ENCODE data around the gene NUSAP1. TPM values are rescaled to one million over a fixed set of nuclear protein-coding genes. Genes with fewer than 3 reads are reported as not detected.
A peak's percentile ranks its signal among the peaks of the same experiment; 100 is the strongest.

The NUSAP1 gene
- total and polyA plus RNA-seq, 10 of the 15 experiments (the other 5 are each of a cell fraction or from before 2014, with no cell fraction given), result 158 to 315 (median 229) TPM

DNA sequence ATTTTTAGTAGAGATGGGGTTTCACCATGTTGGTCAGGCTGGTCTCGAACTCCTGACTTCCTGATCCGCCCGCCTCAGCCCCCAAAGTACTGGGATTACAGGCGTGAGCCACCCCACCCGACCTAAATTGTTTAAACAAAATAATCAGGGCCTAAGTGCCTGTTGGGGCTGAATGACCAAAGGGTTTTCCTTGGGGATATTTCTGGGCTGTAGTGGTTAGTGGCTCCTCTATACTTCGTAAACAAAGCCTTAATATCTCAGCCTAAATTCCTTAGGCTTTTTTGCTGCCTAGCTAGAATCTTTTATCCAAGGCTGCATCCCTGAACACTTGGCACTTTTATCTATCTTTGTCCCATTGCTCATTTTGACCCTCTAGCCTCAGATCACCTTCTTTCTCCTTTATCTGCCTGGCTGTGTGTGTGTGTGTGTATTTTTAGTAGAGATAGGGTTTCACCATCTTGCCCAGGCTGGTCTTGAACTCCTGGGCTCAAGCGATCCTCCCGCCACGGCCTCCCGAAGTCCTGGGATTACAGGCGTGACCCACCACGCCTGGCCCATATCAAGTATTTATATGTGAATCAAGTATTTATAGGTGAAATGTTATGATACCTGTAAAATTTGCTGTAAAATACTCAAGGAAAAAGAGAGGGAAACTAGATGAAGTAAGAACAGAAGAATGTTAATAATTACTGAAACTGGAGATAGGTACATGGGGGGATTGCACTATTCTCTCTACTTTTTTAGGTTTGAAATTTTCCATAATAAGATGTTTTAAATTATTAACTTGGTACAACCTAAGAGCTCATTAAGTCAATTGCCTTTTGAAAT, 1.8 kb downstream of the NUSAP1 start:
- Histone ChIP-seq H3K9ac (ENCODE audit: control insufficient read depth, insufficient read depth, low read length) (peak overlapping the region; percentile 98), H3K27me3 (replicated peaks in 1 of 2; ENCODE audit: control insufficient read depth in 2 of 2, insufficient read depth in 2 of 2, low read length in 1 of 2) (no peaks in the 10 kb centered on the region), H3K79me2 (ENCODE audit: control insufficient read depth, insufficient read depth, low read length) (peaks cover 77% of the 10 kb centered on the region), H4K20me1 (ENCODE audit: control insufficient read depth, insufficient read depth) (no peaks in the 10 kb centered on the region), H3K4me3 (peak overlapping the region; percentile 91), H3K4me1 (ENCODE audit: control insufficient read depth, insufficient read depth, low read length) (peaks cover 4% of the 10 kb centered on the region; the same call in 1 of the 2 replicates), H3K4me2 (ENCODE audit: control insufficient read depth, insufficient read depth) (peak overlapping the region; percentile 80), H2AFZ (ENCODE audit: control insufficient read depth, low read depth, low read length) (peak overlapping the region; percentile 64), H3K36me3 (ENCODE audit: control insufficient read depth in 2 of 2, insufficient read depth in 2 of 2, low read length in 1 of 2) (peaks cover 0 to 3% of the 10 kb centered on the region in 2 experiments), H3K27ac (ENCODE audit: control insufficient read depth, insufficient read depth) (peak overlapping the region; percentile 99), H3K9me3 (replicated peaks; ENCODE audit: control insufficient read depth, insufficient read depth, low read length) (no peaks in the 10 kb centered on the region)
- in situ Hi-C loops (cut with MboI), result no loop called here
- ATAC-seq (no peak), DNase-seq (ENCODE audit: low read depth, low spot score) (no peak), FAIRE-seq (no peak)
- ChIA-PET RAD21 (ENCODE audit: unreplicated experiment) (interaction anchor here (0.6 to 1.1 kb wide), 2 partner anchors 103 to 641 kb away, joined by 3 read pairs; no protein-coding TSS in a partner anchor), SMC1A (ENCODE audit: uncharacterized antibody, unreplicated experiment) (interaction anchor here (0.5 to 0.6 kb wide), 2 partner anchors 18 to 231 kb away, joined by 3 read pairs; no protein-coding TSS in a partner anchor), POLR2A (interaction anchor here (0.5 to 2.3 kb wide), 5 partner anchors 15 to 745 kb away, joined by 3 to 8 read pairs (median 5); partner anchors contain the start of gene RPAP1), CTCF (interaction anchor here (1.5 to 2.9 kb wide), 2 partner anchors 16 to 103 kb away, joined by 3 to 8 read pairs; partner anchors contain the start of genes CHP1 and EXD1)
- BruUV-seq (replicated peaks), result no TSS peak
- whole genome bisulfite sequencing (ENCODE audit: insufficient coverage, insufficient replicate concordance, low lambda C conversion rate, missing lambda C conversion rate), result 0% methylated on average over 12 of the region's 12 CpGs
- intact Hi-C loops (cut with micrococcal nuclease; ENCODE audit: unreplicated experiment), result loop anchor here (5.0 kb wide), 1 partner anchor 638 kb away; the partner anchor contains the start of gene EHD4
- TF ChIP-seq SMAD5 (IDR thresholded peaks at IDR 0.05; ENCODE audit: low read depth), result no peak
- TF ChIP-seq, protein P1, sequence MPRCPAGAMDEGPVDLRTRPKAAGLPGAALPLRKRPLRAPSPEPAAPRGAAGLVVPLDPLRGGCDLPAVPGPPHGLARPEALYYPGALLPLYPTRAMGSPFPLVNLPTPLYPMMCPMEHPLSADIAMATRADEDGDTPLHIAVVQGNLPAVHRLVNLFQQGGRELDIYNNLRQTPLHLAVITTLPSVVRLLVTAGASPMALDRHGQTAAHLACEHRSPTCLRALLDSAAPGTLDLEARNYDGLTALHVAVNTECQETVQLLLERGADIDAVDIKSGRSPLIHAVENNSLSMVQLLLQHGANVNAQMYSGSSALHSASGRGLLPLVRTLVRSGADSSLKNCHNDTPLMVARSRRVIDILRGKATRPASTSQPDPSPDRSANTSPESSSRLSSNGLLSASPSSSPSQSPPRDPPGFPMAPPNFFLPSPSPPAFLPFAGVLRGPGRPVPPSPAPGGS (IDR thresholded peaks at IDR 0.05; ENCODE audit: borderline replicate concordance, insufficient read depth, low read depth, low read length, poor library complexity, severe bottlenecking), result no peak
- TF ChIP-seq POLR2A (IDR thresholded peaks at IDR 0.05; ENCODE audit: low read depth, low read length), result no peak
- TF ChIP-seq, protein P2, sequence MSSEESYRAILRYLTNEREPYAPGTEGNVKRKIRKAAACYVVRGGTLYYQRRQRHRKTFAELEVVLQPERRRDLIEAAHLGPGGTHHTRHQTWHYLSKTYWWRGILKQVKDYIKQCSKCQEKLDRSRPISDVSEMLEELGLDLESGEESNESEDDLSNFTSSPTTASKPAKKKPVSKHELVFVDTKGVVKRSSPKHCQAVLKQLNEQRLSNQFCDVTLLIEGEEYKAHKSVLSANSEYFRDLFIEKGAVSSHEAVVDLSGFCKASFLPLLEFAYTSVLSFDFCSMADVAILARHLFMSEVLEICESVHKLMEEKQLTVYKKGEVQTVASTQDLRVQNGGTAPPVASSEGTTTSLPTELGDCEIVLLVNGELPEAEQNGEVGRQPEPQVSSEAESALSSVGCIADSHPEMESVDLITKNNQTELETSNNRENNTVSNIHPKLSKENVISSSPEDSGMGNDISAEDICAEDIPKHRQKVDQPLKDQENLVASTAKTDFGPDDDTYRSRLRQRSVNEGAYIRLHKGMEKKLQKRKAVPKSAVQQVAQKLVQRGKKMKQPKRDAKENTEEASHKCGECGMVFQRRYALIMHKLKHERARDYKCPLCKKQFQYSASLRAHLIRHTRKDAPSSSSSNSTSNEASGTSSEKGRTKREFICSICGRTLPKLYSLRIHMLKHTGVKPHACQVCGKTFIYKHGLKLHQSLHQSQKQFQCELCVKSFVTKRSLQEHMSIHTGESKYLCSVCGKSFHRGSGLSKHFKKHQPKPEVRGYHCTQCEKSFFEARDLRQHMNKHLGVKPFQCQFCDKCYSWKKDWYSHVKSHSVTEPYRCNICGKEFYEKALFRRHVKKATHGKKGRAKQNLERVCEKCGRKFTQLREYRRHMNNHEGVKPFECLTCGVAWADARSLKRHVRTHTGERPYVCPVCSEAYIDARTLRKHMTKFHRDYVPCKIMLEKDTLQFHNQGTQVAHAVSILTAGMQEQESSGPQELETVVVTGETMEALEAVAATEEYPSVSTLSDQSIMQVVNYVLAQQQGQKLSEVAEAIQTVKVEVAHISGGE (CRISPR knock-in tag; IDR thresholded peaks at IDR 0.05), result no peak
- TF ChIP-seq, protein P3, sequence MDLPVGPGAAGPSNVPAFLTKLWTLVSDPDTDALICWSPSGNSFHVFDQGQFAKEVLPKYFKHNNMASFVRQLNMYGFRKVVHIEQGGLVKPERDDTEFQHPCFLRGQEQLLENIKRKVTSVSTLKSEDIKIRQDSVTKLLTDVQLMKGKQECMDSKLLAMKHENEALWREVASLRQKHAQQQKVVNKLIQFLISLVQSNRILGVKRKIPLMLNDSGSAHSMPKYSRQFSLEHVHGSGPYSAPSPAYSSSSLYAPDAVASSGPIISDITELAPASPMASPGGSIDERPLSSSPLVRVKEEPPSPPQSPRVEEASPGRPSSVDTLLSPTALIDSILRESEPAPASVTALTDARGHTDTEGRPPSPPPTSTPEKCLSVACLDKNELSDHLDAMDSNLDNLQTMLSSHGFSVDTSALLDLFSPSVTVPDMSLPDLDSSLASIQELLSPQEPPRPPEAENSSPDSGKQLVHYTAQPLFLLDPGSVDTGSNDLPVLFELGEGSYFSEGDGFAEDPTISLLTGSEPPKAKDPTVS (IDR thresholded peaks at IDR 0.05; ENCODE audit: low read depth, low read length), result no peak
- TF ChIP-seq SUZ12 (IDR thresholded peaks at IDR 0.05; ENCODE audit: unreplicated experiment), result no peak
- TF ChIP-seq NRF1 (conservative IDR thresholded peaks at IDR 0.05; ENCODE audit: low read depth, low read length), result no peak
- TF ChIP-seq CBFB (IDR thresholded peaks at IDR 0.05; ENCODE audit: low read depth), result 0 out of 2 replicates have a peak, but pooled peaks have one; percentile 20
- no peak for TF ChIP-seq PML (IDR thresholded peaks at IDR 0.05; ENCODE audit: low read length)
- TF ChIP-seq, protein P4, sequence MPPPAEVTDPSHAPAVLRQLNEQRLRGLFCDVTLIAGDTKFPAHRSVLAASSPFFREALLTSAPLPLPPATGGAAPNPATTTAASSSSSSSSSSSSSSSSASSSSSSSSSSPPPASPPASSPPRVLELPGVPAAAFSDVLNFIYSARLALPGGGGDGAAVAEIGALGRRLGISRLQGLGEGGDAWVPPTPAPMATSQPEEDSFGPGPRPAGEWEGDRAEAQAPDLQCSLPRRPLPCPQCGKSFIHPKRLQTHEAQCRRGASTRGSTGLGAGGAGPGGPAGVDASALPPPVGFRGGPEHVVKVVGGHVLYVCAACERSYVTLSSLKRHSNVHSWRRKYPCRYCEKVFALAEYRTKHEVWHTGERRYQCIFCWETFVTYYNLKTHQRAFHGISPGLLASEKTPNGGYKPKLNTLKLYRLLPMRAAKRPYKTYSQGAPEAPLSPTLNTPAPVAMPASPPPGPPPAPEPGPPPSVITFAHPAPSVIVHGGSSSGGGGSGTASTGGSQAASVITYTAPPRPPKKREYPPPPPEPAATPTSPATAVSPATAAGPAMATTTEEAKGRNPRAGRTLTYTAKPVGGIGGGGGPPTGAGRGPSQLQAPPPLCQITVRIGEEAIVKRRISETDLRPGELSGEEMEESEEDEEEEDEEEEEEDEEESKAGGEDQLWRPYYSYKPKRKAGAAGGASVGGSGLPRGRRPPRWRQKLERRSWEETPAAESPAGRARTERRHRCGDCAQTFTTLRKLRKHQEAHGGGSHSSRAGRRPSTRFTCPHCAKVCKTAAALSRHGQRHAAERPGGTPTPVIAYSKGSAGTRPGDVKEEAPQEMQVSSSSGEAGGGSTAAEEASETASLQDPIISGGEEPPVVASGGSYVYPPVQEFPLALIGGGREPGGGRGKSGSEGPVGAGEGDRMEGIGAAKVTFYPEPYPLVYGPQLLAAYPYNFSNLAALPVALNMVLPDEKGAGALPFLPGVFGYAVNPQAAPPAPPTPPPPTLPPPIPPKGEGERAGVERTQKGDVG (CRISPR knock-in tag; IDR thresholded peaks at IDR 0.05), result no peak

Data from GM12878 (cell line).